ENCODE results near the gene XIRP2. TPM values are rescaled to one million over a fixed set of nuclear protein-coding genes. Genes with fewer than 3 reads are reported as not detected.

Gene XIRP2
- total and polyA plus RNA-seq, 5 donors from 2014 or later: 0.15 TPM; not detected in 4

DNA sequence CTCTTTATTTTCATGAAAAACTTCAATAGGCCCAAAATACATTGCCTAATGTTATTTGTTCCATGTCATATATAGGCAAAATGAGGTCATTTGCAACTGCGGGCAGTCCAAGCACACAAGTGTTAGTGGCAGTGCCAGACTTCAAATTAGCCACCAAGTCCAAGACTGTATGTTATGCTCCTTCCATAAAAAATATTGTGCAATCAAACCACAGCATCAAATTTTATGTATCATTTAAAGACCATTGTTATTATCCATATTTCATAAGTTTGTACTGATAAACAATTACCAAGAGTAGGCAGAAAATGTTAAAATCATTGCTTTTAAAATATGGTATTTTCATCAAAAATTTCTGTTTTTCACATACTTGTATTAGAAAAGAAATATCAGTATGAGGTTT is 54.1 kb downstream of the XIRP2 start:
- no peak overlapping the region for H3K27ac Mint-ChIP-seq
- Histone ChIP-seq H3K9me3 (ENCODE audit: control insufficient read depth in 2 of 2, low read length in 2 of 2) (no peaks in the 10 kb centered on the region), H3K4me1 (ENCODE audit: control insufficient read depth, insufficient read depth, low read length, poor library complexity, severe bottlenecking) (no peaks in the 10 kb centered on the region), H3K36me3 (ENCODE audit: control insufficient read depth, insufficient read depth, low read length) (no peaks in the 10 kb centered on the region), H3K27me3 (ENCODE audit: control insufficient read depth, insufficient read depth, low read length) (no peaks in the 10 kb centered on the region), H3K27ac (ENCODE audit: insufficient read depth, low read length, poor library complexity, severe bottlenecking) (no peak overlapping the region), H3K4me3 (ENCODE audit: low read depth, low read length) (no peak overlapping the region)
- DNase-seq (no peak), ATAC-seq (ENCODE audit: low read depth in 2 of 2) (no peak)
- H3K36me3 Mint-ChIP-seq: peaks cover 3% of the 10 kb centered on the region
- H3K4me1 Mint-ChIP-seq: no peaks in the 10 kb centered on the region
- H3K27me3 Mint-ChIP-seq: no peaks in the 10 kb centered on the region
- H3K9me3 Mint-ChIP-seq: peaks cover 0 to 7% (median 4%) of the 10 kb centered on the region in 7 donors
- no peak overlapping the region for H3K4me3 Mint-ChIP-seq

- no peaks in the 10 kb centered on the region for H3K27me3 ChIP-seq (ENCODE audit: control insufficient read depth, insufficient read depth, low read length)
- no peak overlapping the region for H3K27ac Mint-ChIP-seq
- peaks cover 0 to 8% (median under 1%) of the 10 kb centered on the region in 7 donors for H3K9me3 Mint-ChIP-seq
- no peaks in the 10 kb centered on the region for H3K4me1 Mint-ChIP-seq
- H3K27me3 Mint-ChIP-seq: no peaks in the 10 kb centered on the region
- DNase-seq: no peak
- no peak overlapping the region for H3K4me3 Mint-ChIP-seq
- no peaks in the 10 kb centered on the region for H3K36me3 ChIP-seq (ENCODE audit: control insufficient read depth, insufficient read depth, low read length)
- H3K4me1 ChIP-seq (ENCODE audit: control insufficient read depth, insufficient read depth, low read length, poor library complexity, severe bottlenecking): no peaks in the 10 kb centered on the region
- no peak for ATAC-seq (ENCODE audit: low read depth in 2 of 2)
- H3K9me3 ChIP-seq (ENCODE audit: control insufficient read depth in 2 of 2, low read length in 2 of 2): no peaks in the 10 kb centered on the region
- no peaks in the 10 kb centered on the region for H3K36me3 Mint-ChIP-seq
- no peak overlapping the region for H3K27ac ChIP-seq (ENCODE audit: insufficient read depth, low read length, poor library complexity, severe bottlenecking)
- no peak overlapping the region for H3K4me3 ChIP-seq (ENCODE audit: low read depth, low read length)
Measured at GRCh38 chr2:166944909-166945308, 56.6 kb downstream of the XIRP2 start.

DNA sequence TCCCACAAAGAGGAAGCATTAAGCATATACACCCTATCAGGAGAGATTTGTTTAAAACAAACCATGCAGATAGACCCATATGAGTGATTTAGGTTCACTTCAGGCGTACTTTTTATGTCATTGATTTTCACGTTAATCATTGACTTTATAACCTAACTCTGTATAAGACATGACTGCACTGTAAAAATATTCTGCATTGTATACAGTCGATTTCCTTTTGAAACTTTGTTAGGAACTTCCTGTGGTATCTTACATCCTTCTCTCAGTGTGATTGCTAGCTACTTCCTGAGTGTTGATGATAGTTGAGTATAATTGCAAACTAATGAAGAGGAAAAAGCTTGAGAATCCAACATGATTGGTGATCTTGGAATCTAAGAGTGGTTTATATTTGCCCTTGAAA is 69.4 kb downstream of the XIRP2 start:
- H3K36me3 Mint-ChIP-seq: no peaks in the 10 kb centered on the region
- no peaks in the 10 kb centered on the region for H3K27me3 ChIP-seq (ENCODE audit: control insufficient read depth, insufficient read depth, low read length)
- H3K4me3 ChIP-seq (ENCODE audit: low read depth, low read length): no peak overlapping the region
- H3K4me1 ChIP-seq (ENCODE audit: control insufficient read depth, insufficient read depth, low read length, poor library complexity, severe bottlenecking): no peaks in the 10 kb centered on the region
- DNase-seq (no peak), ATAC-seq (ENCODE audit: low read depth in 2 of 2) (no peak)
- no peaks in the 10 kb centered on the region for H3K9me3 ChIP-seq (ENCODE audit: control insufficient read depth in 2 of 2, low read length in 2 of 2)
- H3K4me1 Mint-ChIP-seq: peaks cover 0 to 4% (median 0%) of the 10 kb centered on the region in 4 donors
- no peak overlapping the region for H3K4me3 Mint-ChIP-seq
- no peak overlapping the region for H3K27ac ChIP-seq (ENCODE audit: insufficient read depth, low read length, poor library complexity, severe bottlenecking)
- no peak overlapping the region for H3K27ac Mint-ChIP-seq
- H3K9me3 Mint-ChIP-seq: peaks cover 0 to 6% (median 2%) of the 10 kb centered on the region in 7 donors
- H3K27me3 Mint-ChIP-seq: no peaks in the 10 kb centered on the region
- no peaks in the 10 kb centered on the region for H3K36me3 ChIP-seq (ENCODE audit: control insufficient read depth, insufficient read depth, low read length)

GRCh38 chr2:166958986-166959481 is 70.8 kb downstream of the XIRP2 start:
- DNase-seq: no peak
- H3K27me3 Mint-ChIP-seq: no peaks in the 10 kb centered on the region
- Histone ChIP-seq H3K36me3 (ENCODE audit: control insufficient read depth, insufficient read depth, low read length) (no peaks in the 10 kb centered on the region), H3K27ac (ENCODE audit: insufficient read depth, low read length, poor library complexity, severe bottlenecking) (no peak overlapping the region), H3K4me3 (ENCODE audit: low read depth, low read length) (no peak overlapping the region), H3K4me1 (ENCODE audit: control insufficient read depth, insufficient read depth, low read length, poor library complexity, severe bottlenecking) (no peaks in the 10 kb centered on the region), H3K27me3 (ENCODE audit: control insufficient read depth, insufficient read depth, low read length) (no peaks in the 10 kb centered on the region), H3K9me3 (ENCODE audit: control insufficient read depth in 2 of 2, low read length in 2 of 2) (no peaks in the 10 kb centered on the region)
- no peaks in the 10 kb centered on the region for H3K36me3 Mint-ChIP-seq
- ATAC-seq (ENCODE audit: low read depth in 2 of 2): no peak
- no peak overlapping the region for H3K4me3 Mint-ChIP-seq
- peaks cover 0 to 4% (median 0%) of the 10 kb centered on the region in 4 donors for H3K4me1 Mint-ChIP-seq
- no peak overlapping the region for H3K27ac Mint-ChIP-seq
- peaks cover 0 to 5% (median 2%) of the 10 kb centered on the region in 7 donors for H3K9me3 Mint-ChIP-seq

DNA sequence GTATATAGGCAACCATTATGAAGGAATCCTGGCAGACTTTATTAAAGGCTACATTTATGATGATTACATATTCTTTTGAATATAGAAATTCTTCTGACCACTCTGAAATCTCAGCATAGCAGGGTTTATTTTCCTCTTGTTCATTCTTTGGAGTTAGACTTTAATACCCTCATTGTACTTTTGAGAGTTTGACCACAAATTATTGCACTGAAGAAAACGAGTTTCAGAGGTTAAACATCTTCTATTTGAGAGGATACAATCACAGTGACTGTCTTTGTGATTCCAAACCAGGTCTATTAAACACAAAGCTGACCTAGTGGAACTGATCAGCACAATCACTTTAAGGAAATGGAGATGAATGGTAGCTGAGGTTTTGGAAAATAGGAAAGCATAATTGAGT is 71.3 kb downstream of the XIRP2 start:
- ATAC-seq (ENCODE audit: low read depth in 2 of 2) (no peak), DNase-seq (no peak)
- Histone ChIP-seq H3K27ac (ENCODE audit: insufficient read depth, low read length, poor library complexity, severe bottlenecking) (no peak overlapping the region), H3K4me3 (ENCODE audit: low read depth, low read length) (no peak overlapping the region), H3K9me3 (ENCODE audit: control insufficient read depth in 2 of 2, low read length in 2 of 2) (no peaks in the 10 kb centered on the region), H3K27me3 (ENCODE audit: control insufficient read depth, insufficient read depth, low read length) (no peaks in the 10 kb centered on the region), H3K36me3 (ENCODE audit: control insufficient read depth, insufficient read depth, low read length) (no peaks in the 10 kb centered on the region), H3K4me1 (ENCODE audit: control insufficient read depth, insufficient read depth, low read length, poor library complexity, severe bottlenecking) (no peaks in the 10 kb centered on the region)
- Mint-ChIP-seq H3K27me3 (no peaks in the 10 kb centered on the region), H3K9me3 (peaks cover 0 to 5% (median 2%) of the 10 kb centered on the region in 7 donors), H3K4me1 (peaks cover 0 to 4% (median 0%) of the 10 kb centered on the region in 4 donors), H3K27ac (no peak overlapping the region), H3K36me3 (no peaks in the 10 kb centered on the region), H3K4me3 (no peak overlapping the region)

GRCh38 chr2:166960702-166961270 is 72.5 kb downstream of the XIRP2 start:
- Histone ChIP-seq H3K27me3 (ENCODE audit: control insufficient read depth, insufficient read depth, low read length) (no peaks in the 10 kb centered on the region), H3K9me3 (ENCODE audit: control insufficient read depth in 2 of 2, low read length in 2 of 2) (no peaks in the 10 kb centered on the region), H3K4me1 (ENCODE audit: control insufficient read depth, insufficient read depth, low read length, poor library complexity, severe bottlenecking) (no peaks in the 10 kb centered on the region), H3K36me3 (ENCODE audit: control insufficient read depth, insufficient read depth, low read length) (no peaks in the 10 kb centered on the region), H3K27ac (ENCODE audit: insufficient read depth, low read length, poor library complexity, severe bottlenecking) (no peak overlapping the region), H3K4me3 (ENCODE audit: low read depth, low read length) (no peak overlapping the region)
- no peak overlapping the region for H3K4me3 Mint-ChIP-seq
- ATAC-seq (ENCODE audit: low read depth in 2 of 2) (no peak), DNase-seq (no peak)
- H3K4me1 Mint-ChIP-seq: peaks cover 0 to 4% (median 0%) of the 10 kb centered on the region in 4 donors
- no peak overlapping the region for H3K27ac Mint-ChIP-seq
- H3K36me3 Mint-ChIP-seq: no peaks in the 10 kb centered on the region
- H3K27me3 Mint-ChIP-seq: no peaks in the 10 kb centered on the region
- peaks cover 0 to 6% (median 0%) of the 10 kb centered on the region in 7 donors for H3K9me3 Mint-ChIP-seq

DNA sequence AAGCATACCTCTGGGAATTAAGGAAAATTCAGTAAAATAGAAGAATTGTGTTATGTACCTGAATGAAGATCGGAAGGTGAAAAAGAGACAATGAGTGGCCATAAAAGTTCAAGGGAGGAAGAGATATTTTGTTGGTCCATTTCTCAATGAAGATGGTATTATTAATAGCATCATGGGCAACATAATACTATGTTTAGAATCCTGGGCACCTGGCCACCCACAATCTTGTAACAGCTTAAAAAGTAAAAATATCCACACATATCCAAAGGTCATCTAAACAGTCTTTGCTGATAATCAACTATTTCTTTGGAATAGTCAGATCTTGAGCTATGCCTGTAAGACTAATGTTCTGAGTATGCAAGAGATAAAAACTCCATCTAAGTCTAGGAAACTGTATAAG is 73.7 kb downstream of the XIRP2 start:
- Histone ChIP-seq H3K9me3 (ENCODE audit: control insufficient read depth in 2 of 2, low read length in 2 of 2) (no peaks in the 10 kb centered on the region), H3K4me1 (ENCODE audit: control insufficient read depth, insufficient read depth, low read length, poor library complexity, severe bottlenecking) (no peaks in the 10 kb centered on the region), H3K4me3 (ENCODE audit: low read depth, low read length) (no peak overlapping the region), H3K27ac (ENCODE audit: insufficient read depth, low read length, poor library complexity, severe bottlenecking) (no peak overlapping the region), H3K36me3 (ENCODE audit: control insufficient read depth, insufficient read depth, low read length) (no peaks in the 10 kb centered on the region), H3K27me3 (ENCODE audit: control insufficient read depth, insufficient read depth, low read length) (no peaks in the 10 kb centered on the region)
- no peaks in the 10 kb centered on the region for H3K36me3 Mint-ChIP-seq
- DNase-seq: no peak
- no peak for ATAC-seq (ENCODE audit: low read depth in 2 of 2)
- peaks cover 0 to 4% (median 0%) of the 10 kb centered on the region in 4 donors for H3K4me1 Mint-ChIP-seq
- no peak overlapping the region for H3K4me3 Mint-ChIP-seq
- no peak overlapping the region for H3K27ac Mint-ChIP-seq
- H3K27me3 Mint-ChIP-seq: no peaks in the 10 kb centered on the region
- H3K9me3 Mint-ChIP-seq: peaks cover 0 to 5% (median 2%) of the 10 kb centered on the region in 7 donors

- Mint-ChIP-seq H3K4me1 (no peaks in the 10 kb centered on the region), H3K27ac (no peak overlapping the region)
- no peak for ATAC-seq (ENCODE audit: low read depth in 2 of 2)
Measured at GRCh38 chr2:166969486-166969885, 81.2 kb downstream of the XIRP2 start.

More at GRCh38 chr2:166969486-166969885, 81.2 kb downstream of the XIRP2 start:
- Histone ChIP-seq H3K36me3 (ENCODE audit: control insufficient read depth, insufficient read depth, low read length) (no peaks in the 10 kb centered on the region), H3K27ac (ENCODE audit: insufficient read depth, low read length, poor library complexity, severe bottlenecking) (no peak overlapping the region), H3K9me3 (ENCODE audit: control insufficient read depth in 2 of 2, low read length in 2 of 2) (no peaks in the 10 kb centered on the region), H3K4me1 (ENCODE audit: control insufficient read depth, insufficient read depth, low read length, poor library complexity, severe bottlenecking) (no peaks in the 10 kb centered on the region), H3K27me3 (ENCODE audit: control insufficient read depth, insufficient read depth, low read length) (no peaks in the 10 kb centered on the region), H3K4me3 (ENCODE audit: low read depth, low read length) (no peak overlapping the region)
- DNase-seq: no peak
- Mint-ChIP-seq H3K9me3 (peaks cover 0 to 8% (median 2%) of the 10 kb centered on the region in 7 donors), H3K36me3 (no peaks in the 10 kb centered on the region), H3K4me3 (no peak overlapping the region), H3K27me3 (no peaks in the 10 kb centered on the region)
